Measurements from ENCODE around the gene KCNC3. TPM values are rescaled to one million over a fixed set of nuclear protein-coding genes. Genes with fewer than 3 reads are reported as not detected.
A peak's percentile ranks its signal among the peaks of the same experiment; 100 is the strongest.
"Not testable (repeated sequence)": the region's sequence is repeated elsewhere in the genome, so short reads cannot be mapped to it uniquely, and the experiment has no call there.

The KCNC3 gene
- total RNA-seq, 1 donor from 2014 or later, result under 0.01 TPM

DNA sequence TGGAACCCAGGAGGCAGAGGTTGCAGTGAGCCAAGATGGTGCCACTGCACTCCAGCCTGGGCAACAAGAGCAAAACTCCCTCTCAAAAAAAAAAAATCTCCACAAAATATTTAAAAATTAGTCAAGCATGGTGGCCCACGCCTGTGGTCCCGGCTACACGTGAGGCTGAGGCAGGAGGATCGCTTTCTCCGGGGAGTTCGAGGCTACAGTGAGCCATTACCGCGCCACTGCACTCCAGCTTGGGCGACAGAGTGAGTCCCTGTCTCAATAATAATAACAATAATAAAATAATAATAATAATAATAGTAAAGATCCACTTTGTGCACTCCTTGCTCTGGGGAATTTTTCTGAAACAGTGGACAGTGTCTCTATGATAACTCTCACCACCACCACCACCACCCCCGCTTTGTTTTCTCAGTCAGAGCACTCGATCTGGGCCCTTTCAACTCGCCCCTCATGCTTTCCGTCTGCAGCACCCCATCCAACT lies 27.6 kb upstream of the KCNC3 start:
- no peak for DNase-seq (ENCODE audit: low read depth, low spot score)

DNA sequence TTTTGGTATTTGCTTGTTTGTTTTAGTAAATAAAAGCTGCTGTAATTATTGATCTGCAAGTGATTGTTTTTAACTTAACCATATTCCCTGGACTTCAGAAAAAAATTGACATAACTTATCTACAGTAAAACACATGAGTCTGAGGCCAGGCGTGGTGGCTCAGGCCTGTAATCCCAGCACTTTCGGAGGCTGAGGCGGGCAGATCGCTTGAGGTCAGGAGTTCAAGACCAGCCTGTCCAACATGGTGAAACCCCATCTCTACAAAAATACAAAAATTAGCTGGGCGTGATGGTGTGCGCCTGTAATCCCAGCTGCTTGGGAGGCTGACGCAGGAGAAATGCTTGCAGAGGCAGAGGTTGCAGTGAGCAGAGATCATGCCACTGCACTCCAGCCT lies 24.3 kb upstream of the KCNC3 start:
- DNase-seq (ENCODE audit: low read depth, low spot score), result not testable (repeated sequence)

- DNase-seq (ENCODE audit: low read depth, low spot score), result no peak
Measured at GRCh38 chr19:50352242-50352641, 23.1 kb upstream of the KCNC3 start.

GRCh38 chr19:50349277-50350057 lies 20.3 kb upstream of the KCNC3 start:
- no peak for DNase-seq (ENCODE audit: low read depth, low spot score)

DNA sequence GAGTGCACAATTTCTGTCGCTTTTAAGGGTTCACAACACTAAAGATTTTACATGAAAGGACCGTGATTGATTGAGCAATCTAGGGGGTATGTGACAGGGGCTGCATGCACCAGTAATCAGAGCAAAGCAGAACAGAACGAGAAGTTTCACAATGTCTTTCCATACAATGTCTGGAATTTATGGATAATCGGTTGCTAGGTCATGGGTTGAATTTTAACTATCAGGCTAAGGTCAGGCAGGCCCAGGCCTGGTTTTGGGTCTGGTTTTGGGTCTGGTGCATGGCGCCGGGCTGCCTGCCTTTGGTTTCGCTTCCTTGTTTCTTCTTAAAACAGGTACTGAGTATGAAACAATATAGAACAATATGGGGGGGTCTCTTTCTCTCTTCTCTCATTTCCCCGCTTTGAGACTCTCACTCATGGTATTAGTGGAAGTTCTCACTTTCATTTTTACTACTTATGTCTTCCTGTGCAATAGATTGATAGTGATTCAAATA lies 18.0 kb upstream of the KCNC3 start:
- not testable (repeated sequence) for DNase-seq (ENCODE audit: low read depth, low spot score)

GRCh38 chr19:50344661-50345318 lies 15.6 kb upstream of the KCNC3 start:
- DNase-seq (ENCODE audit: low read depth, low spot score), result no peak

DNA sequence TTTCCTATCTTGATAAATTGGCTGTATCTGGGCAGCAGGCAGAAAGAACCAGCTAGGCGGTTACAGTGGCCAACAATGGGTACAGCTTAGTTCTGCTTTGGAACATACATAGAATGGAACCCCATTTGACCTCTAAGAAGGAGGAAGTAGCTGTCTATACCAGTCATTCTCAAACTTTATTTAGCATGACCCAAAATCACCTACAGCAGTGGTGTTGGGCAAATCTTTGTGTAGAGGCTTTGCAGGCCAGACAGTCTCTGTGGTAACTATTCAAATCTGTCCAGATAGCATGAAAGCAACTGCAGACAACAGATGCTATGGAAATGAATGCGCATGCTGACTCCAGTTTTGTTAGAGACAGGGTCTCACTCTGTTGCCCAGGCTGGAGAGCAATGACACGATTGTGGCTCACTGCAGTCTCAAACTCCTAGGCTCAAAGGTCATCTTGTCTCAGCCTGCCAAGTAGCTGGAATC lies 12.0 kb upstream of the KCNC3 start:
- no peak for DNase-seq (ENCODE audit: low read depth, low spot score)

- DNase-seq (ENCODE audit: low read depth, low spot score), result no peak
Measured at GRCh38 chr19:50340331-50340730, 11.2 kb upstream of the KCNC3 start.

DNA sequence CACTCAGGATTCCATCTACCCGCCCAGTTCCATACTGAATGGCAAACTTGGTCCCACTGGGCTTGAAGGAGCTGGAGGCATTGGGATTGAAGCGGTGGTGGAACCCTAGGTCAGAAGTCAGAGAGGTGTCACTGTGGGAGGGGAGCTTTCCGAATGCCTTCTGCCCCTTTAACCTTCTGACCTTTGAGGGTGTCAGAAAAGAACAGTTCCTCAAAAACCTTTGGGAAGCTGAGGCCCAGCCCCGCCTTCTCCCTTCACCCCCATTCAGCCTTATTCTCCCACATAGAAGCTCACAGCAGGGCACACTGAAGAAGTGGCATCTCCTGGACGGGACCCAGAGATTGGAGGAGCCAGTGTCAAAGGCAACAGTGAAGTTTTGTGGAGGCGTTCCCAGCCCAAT lies 7.9 kb upstream of the KCNC3 start:
- DNase-seq (ENCODE audit: low read depth, low spot score), result not testable (repeated sequence)

DNA sequence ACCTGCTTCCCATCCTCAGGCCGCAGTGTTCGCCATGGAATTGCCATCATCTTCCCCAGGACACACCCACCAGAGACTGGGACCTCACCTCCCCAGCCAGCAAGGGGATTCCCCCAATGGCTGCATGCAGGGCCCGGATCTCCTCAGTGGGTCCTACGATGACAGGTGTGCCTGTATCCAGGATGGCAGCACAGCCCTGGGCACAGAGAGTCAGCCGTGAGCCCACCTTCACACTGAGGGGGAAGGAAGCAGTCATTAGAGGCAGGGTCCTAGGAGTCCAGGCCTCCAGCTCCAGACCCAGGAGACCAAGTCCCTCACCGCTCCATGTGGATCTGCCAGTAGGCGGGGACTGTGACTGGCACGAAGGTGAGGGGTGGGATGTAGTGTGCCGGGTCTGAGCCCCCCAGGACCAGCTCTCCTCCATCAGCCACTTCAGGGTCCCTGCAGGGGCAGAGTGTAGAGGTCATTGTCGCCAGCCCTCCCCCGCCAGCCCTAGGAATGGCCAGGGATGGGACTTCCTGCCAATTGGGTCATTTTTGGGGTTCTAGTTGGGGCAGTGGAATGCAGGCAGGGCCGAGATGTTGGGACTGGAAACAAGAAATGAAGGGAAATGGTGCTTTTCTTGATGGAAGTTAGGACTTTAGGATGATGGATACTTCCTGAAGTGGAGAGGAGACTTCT lies 5.7 kb upstream of the KCNC3 start:
- no peak for DNase-seq (ENCODE audit: low read depth, low spot score)

- no peak for DNase-seq (ENCODE audit: low read depth, low spot score)
Measured at GRCh38 chr19:50333737-50334617, 4.8 kb upstream of the KCNC3 start.

- DNase-seq (ENCODE audit: low read depth, low spot score), result peak; percentile 62
Measured at GRCh38 chr19:50333235-50333736, 4.1 kb upstream of the KCNC3 start.

- DNase-seq (ENCODE audit: low read depth, low spot score), result no peak
Measured at GRCh38 chr19:50332244-50333038, 3.3 kb upstream of the KCNC3 start.

GRCh38 chr19:50331994-50332243 lies 2.7 kb upstream of the KCNC3 start:
- DNase-seq (ENCODE audit: low read depth, low spot score), result no peak

GRCh38 chr19:50331221-50331993 lies 2.2 kb upstream of the KCNC3 start:
- no peak for DNase-seq (ENCODE audit: low read depth, low spot score)

GRCh38 chr19:50330365-50331078 lies 1.3 kb upstream of the KCNC3 start:
- peak; percentile 27 for DNase-seq (ENCODE audit: low read depth, low spot score)

DNA sequence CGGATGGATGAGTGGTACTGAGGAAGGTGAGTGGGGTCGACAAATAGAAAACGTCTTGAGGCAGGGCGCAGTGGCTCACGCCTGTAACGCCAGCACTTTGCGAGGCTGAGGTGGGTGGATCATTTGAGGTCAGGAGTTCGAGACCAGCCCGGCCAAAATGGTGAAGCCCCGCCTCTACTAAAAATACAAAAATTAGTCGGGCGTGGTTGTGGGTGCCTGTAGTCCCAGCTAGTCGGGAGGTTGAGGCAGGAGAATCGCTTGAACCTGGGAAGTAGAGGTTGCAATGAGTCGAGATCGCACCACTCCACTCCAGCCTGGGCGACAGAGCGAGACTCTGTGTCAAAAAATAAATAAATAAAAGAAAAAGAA lies 733 bp upstream of the KCNC3 start:
- not testable (repeated sequence) for DNase-seq (ENCODE audit: low read depth, low spot score)

- no peak for DNase-seq (ENCODE audit: low read depth, low spot score)
Measured at GRCh38 chr19:50328873-50329145, 368 bp downstream of the KCNC3 start.

DNA sequence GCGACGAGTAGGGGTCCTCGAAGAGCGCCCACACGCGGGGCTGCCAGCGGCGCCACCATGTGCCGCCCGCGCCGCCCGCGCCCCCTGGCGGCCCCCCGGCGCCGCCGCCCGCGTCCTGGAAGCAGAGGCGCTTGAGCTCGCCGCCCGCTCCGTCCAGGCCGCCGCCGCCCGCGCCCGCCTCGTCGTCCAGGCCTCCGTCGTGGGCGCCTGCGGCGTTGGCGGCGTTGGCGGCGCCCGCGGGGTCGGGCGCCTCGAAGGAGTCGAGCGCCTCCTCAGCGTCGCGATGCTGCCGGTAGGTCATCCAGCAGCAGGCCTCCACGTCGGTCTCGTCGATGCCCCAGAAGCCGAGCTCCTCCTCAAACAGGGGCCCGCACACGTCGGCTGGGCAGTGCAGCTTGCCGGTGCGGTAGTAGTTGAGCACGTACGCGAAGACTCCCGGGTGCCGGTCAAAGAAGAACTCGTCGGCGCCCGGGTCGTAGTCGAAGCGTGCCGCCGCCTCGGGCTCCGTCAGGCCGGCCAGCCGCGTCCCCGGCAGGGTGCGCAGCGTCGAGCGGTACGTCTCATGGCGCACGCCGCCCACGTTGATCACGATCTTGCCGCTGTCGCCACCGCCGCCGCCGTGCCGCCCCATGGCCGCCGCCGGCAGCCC lies 829 bp downstream of the KCNC3 start:
- no peak for DNase-seq (ENCODE audit: low read depth, low spot score)

Data from pulmonary artery endothelial cell (primary cell).